ENCODE measurements around the gene HGS. TPM values are rescaled to one million over a fixed set of nuclear protein-coding genes. Genes with fewer than 3 reads are reported as not detected.

The HGS gene
- total and polyA plus RNA-seq, 2 of the 13 experiments (the other 11 are each of a cell fraction or from before 2014, with no cell fraction given): 73.3 to 78.1 TPM

GRCh38 chr17:81733507-81734404 is 49.9 kb downstream of the HGS start (continued):
- no peak for TF ChIP-seq STAT5B (CRISPR knock-in tag; IDR thresholded peaks at IDR 0.05)
- 0 out of 2 replicates have a peak, but pooled peaks have one; percentile 46 for TF ChIP-seq ZBED4 (CRISPR knock-in tag; IDR thresholded peaks at IDR 0.05; ENCODE audit: borderline replicate concordance)
- no peak for TF ChIP-seq SPEN (CRISPR knock-in tag; IDR thresholded peaks at IDR 0.05; ENCODE audit: low read depth)
- no peak for TF ChIP-seq AHDC1 (CRISPR knock-in tag; IDR thresholded peaks at IDR 0.05; ENCODE audit: borderline replicate concordance)
- peak; percentile 62 to 82; a peak in 2 of 4 replicates for TF ChIP-seq HMGXB4 (CRISPR knock-in tag; IDR thresholded peaks at IDR 0.05; ENCODE audit: borderline replicate concordance in 1 of 2, low read depth in 1 of 2)
- TF ChIP-seq TMF1 (CRISPR knock-in tag; IDR thresholded peaks at IDR 0.05; ENCODE audit: low read depth): no peak
- TF ChIP-seq HIC2 (CRISPR knock-in tag; IDR thresholded peaks at IDR 0.05; ENCODE audit: low read depth): peak; percentile 84
- no peak for TF ChIP-seq HHEX (CRISPR knock-in tag; IDR thresholded peaks at IDR 0.05)
- peak; percentile 53; the same call in 1 of the 2 replicates for TF ChIP-seq RFX5 (IDR thresholded peaks at IDR 0.05; ENCODE audit: low read depth, low read length)
- no peak for TF ChIP-seq BRF2 (CRISPR knock-in tag; IDR thresholded peaks at IDR 0.05)
- TF ChIP-seq ZNF563 (CRISPR knock-in tag; IDR thresholded peaks at IDR 0.05): no peak
